ENCODE results near the gene IER2. TPM values are rescaled to one million over a fixed set of nuclear protein-coding genes. Genes with fewer than 3 reads are reported as not detected.
"Not testable (repeated sequence)": the region's sequence is repeated elsewhere in the genome, so short reads cannot be mapped to it uniquely, and the experiment has no call there.

IER2 gene
- total RNA-seq, 2 experiments from 2014 or later, result 117 to 118 TPM

- ChIA-PET POLR2A (interaction anchor here (0.7 kb wide), 1 partner anchor 14 kb away, joined by 4 read pairs; no protein-coding TSS in a partner anchor), CTCF (interaction anchor here (0.7 to 1.8 kb wide), 7 partner anchors 10 to 105 kb away, joined by 3 to 11 read pairs (median 4); no protein-coding TSS in a partner anchor)
These were observed 22.3 kb downstream of the IER2 start for GRCh38 chr19:13172346-13173138.

GRCh38 chr19:13173139-13173737, 23.0 kb downstream of the IER2 start:
- ChIA-PET POLR2A (interaction anchor here (0.7 to 0.9 kb wide), 2 partner anchors 15 to 18 kb away, joined by 4 read pairs; no protein-coding TSS in a partner anchor), CTCF (interaction anchor here (0.9 to 1.8 kb wide), 5 partner anchors 9 to 104 kb away, joined by 3 to 11 read pairs (median 3); no protein-coding TSS in a partner anchor)

GRCh38 chr19:13176345-13176744, 26.1 kb downstream of the IER2 start:
- POLR2A ChIA-PET, result interaction anchor here (0.6 kb wide), 1 partner anchor 212 kb away, joined by 3 read pairs; no protein-coding TSS in a partner anchor
- CTCF ChIA-PET, result interaction anchor here (1.6 kb wide), 1 partner anchor 14 kb away, joined by 3 read pairs; no protein-coding TSS in a partner anchor

DNA sequence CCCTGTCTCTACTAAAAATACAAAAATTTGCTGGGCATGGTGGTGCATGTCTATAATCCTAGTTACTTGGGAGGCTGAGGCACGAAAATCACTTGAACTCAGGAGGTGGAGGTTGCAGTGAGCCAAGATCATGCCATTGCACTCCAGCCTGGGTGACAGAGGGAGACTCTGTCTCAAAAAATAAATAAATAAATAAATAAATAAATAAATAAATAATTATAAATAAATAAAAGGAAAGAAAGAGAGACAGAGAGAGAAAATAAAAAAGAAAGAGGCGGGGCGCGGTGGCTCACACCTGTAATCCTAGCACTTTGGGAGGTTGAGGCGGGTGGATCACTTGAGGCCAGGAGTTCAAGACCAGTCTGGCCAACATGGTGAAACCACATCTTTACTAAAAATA, 27.4 kb downstream of the IER2 start:
- POLR2A ChIA-PET, CTCF ChIA-PET: not testable (repeated sequence)

GRCh38 chr19:13178291-13178690, 28.1 kb downstream of the IER2 start:
- CTCF ChIA-PET, result interaction anchor here (0.6 kb wide), 2 partner anchors 349 to 1039 kb away, joined by 3 read pairs; no protein-coding TSS in a partner anchor
- POLR2A ChIA-PET, result not testable (repeated sequence)

GRCh38 chr19:13181747-13182388, 31.7 kb downstream of the IER2 start:
- CTCF ChIA-PET, result interaction anchor here (0.6 to 1.9 kb wide), 10 partner anchors 9 to 297 kb away, joined by 3 to 18 read pairs (median 4); partner anchors contain the start of genes IER2 and STX10
- POLR2A ChIA-PET, result interaction anchor here (0.6 to 1.7 kb wide), 3 partner anchors 28 to 1041 kb away, joined by 3 to 22 read pairs (median 5); no protein-coding TSS in a partner anchor

DNA sequence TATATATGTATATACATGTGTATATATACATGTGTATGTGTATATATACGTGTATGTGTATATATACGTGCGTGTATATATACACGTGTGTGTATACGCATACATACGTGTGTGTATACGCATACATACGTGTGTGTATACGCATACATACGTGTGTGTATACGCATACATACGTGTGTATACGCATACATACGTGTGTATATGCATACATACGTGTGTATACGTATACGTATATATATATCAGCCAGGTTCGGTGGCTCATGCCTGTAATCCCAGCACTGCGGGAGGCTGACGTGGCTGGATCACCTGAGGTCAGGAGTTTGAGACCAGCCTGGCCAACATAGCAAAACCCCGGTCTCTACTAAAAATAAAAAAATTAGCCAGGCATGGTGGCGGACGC, 34.7 kb downstream of the IER2 start:
- CTCF ChIA-PET, POLR2A ChIA-PET: not testable (repeated sequence)

- CTCF ChIA-PET, POLR2A ChIA-PET: not testable (repeated sequence)
These were observed 35.8 kb downstream of the IER2 start for GRCh38 chr19:13185763-13186657.

- POLR2A ChIA-PET, result not testable (repeated sequence)
These were observed 36.5 kb downstream of the IER2 start for GRCh38 chr19:13186688-13187087.

GRCh38 chr19:13187419-13187818, 37.2 kb downstream of the IER2 start:
- ChIA-PET CTCF (interaction anchor here (0.6 to 1.4 kb wide), 3 partner anchors 78 to 787 kb away, joined by 3 to 5 read pairs (median 3); no protein-coding TSS in a partner anchor), POLR2A (no interaction called here)

More at GRCh38 chr19:13186688-13187087, 36.5 kb downstream of the IER2 start:
- CTCF ChIA-PET, result not testable (repeated sequence)

DNA sequence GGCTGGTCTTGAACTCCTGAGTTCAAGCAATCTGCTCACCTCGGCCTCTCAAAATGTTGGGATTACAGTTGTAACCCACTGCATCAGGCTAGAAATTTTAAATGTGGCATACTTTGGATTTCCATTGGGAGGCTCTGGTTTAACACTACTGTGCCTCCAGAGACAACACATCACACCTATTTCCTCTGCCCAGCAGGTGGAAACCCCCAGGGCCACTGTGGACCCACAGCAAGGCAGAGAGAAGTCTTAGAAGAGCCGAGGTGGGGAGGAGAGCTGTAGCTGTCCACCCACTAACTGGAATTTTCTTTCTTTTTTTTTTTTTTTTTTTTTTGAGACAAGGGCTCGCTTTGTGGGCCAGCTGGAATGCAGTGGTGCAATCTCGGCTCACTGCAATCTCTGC, 39.4 kb downstream of the IER2 start:
- POLR2A ChIA-PET, result interaction anchor here (1.1 kb wide), 1 partner anchor 58 kb away, joined by 4 read pairs; no protein-coding TSS in a partner anchor
- CTCF ChIA-PET, result interaction anchor here (0.7 kb wide), 2 partner anchors 21 to 488 kb away, joined by 4 to 5 read pairs; no protein-coding TSS in a partner anchor

DNA sequence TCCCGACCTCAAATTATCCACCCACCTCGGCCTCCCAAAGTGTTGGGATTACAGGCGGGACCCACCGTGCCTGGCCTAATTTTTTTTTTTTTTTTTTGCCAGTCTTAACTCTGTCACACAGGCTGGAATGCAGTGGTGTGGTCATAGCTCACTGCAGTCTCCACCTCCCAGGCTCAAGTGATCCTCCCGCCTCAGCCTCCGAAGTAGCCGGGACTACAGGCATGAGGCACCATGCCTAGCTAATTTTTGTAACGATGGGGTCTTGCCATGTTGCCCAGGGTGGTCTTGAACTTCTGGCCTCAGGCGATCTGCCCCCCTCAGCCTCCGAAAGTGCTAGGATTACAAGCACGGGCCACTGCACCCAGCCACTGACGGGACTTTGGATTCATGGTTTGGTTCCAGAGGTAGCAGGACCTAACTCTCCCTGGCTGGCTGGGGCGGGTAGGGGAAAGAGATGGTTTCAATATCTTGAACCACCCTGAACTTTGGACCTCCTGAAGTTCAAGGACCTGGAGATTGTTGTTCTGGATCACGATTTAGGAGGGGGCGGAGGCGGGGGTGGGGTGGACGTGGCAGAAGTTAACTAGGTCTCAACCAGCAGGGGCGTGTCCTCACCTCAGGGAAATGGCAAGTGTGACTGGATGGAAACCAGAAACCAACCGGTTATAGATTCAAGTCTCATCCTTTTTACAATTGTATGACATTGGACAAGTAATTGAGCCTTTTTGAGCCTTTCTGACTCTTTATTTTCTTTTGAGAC, 40.8 kb downstream of the IER2 start:
- ChIA-PET POLR2A (interaction anchor here (0.6 kb wide), 1 partner anchor 510 kb away, joined by 3 read pairs; no protein-coding TSS in a partner anchor), CTCF (interaction anchor here (0.6 to 5.0 kb wide), 6 partner anchors 15 to 56 kb away, joined by 3 to 28 read pairs (median 3); no protein-coding TSS in a partner anchor)

- CTCF ChIA-PET, result interaction anchor here (0.7 to 5.0 kb wide), 19 partner anchors 7 to 96 kb away, joined by 3 to 28 read pairs (median 5); no protein-coding TSS in a partner anchor
- POLR2A ChIA-PET, result interaction anchor here (0.9 kb wide), 1 partner anchor 40 kb away, joined by 4 read pairs; no protein-coding TSS in a partner anchor
These were observed 45.5 kb downstream of the IER2 start for GRCh38 chr19:13195678-13196077.

DNA sequence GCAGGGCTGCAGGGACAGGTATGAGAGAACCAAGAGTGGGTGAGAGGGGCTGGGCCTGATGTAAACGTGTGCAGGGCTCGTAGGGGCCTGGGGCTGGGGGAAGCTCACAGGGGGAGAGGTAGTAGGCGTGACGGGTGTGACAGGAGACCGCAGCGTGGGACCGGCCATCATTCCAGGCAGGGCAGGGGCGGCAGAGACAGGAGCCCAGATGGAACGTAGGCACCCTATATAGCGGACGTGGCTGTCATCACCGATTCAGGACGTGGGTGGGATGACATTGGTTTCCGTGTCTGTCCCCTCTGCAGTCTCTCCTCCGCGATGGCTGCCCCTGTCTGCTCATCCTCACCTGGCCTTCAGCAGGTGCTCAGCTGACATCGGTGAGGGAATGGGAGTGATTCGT, 48.4 kb downstream of the IER2 start:
- CTCF ChIA-PET, result no interaction called here
- POLR2A ChIA-PET, result no interaction called here

DNA sequence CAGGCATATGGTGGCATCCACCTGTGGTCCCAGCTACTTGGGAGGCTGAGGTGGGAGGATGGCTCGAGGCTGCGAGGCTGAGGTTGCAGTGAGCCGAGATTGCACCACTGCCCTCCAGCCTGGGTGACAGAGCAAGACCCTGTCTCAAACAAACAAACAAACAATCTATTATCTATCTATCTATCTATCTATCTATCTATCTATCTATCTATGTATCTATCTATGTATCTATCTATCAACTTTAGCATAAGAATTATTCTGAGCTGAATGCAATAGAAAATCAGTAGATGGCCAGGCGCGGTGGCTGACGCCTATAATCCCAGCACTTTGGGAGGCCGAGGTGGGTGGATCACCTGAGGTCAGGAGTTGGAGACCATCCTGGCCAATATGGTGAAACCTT, 51.9 kb downstream of the IER2 start:
- CTCF ChIA-PET, result interaction anchor here (0.7 to 1.9 kb wide), 2 partner anchors 7 to 14 kb away, joined by 3 to 7 read pairs; no protein-coding TSS in a partner anchor
- POLR2A ChIA-PET, result not testable (repeated sequence)

All from activated CD8-positive, alpha-beta memory T cell treated with anti-CD3 and anti-CD28 coated beads for 36 hours (primary cell).